PC-3 (cell line): ENCODE measurements around the gene CCDC187. TPM values are rescaled to one million over a fixed set of nuclear protein-coding genes. Genes with fewer than 3 reads are reported as not detected.
A peak's percentile ranks its signal among the peaks of the same experiment; 100 is the strongest.

ENCODE experiments used
- ATAC-seq: fragments of 200-7000 bp; cut with Tn5 transposase; 2 replicates; pipeline ENCODE4 v1.9.1; 2020; ENCODE audit warnings: mild to moderate bottlenecking, moderate library complexity
- BruUV-seq: library from RNA; stranded (reverse); fragments of 400-500 nt; replicated peaks from 2 replicates; lab custom pipeline; 2021; lab: Mats Ljungman, UMichigan
- CTCF ChIA-PET: fragments of 300-600 bp; sonication (Branson Sonifier 250); formaldehyde crosslinking; loops from one replicate; lab custom pipeline; 2022; ENCODE audit warnings: antibody characterized with exemption; lab: Charles Lee
- POLR2A ChIA-PET: fragments of 300-600 bp; sonication (Branson Sonifier 250); formaldehyde crosslinking; loops from one replicate; lab custom pipeline; 2022; ENCODE audit warnings: antibody characterized with exemption; ENCODE audit not compliant: unreplicated experiment; lab: Charles Lee
- DNase-seq: peaks from one replicate; pipeline ENCODE4 v3.0.0-alpha.2; 2015
- H2AFZ ChIP-seq: fragments of 300-600 bp; sonication (generic); 2 replicates; pipeline ENCODE4 v1.6.0; 2016; ENCODE audit warnings: antibody characterized with exemption, low read length
- H3F3A ChIP-seq: fragments of 300-600 bp; sonication (generic); one replicate; pipeline ENCODE4 v1.6.0; 2017; ENCODE audit warnings: antibody characterized with exemption, low read length, control low read depth, mild to moderate bottlenecking; ENCODE audit not compliant: unreplicated experiment
- H3K27ac ChIP-seq: fragments of 300-600 bp; sonication (generic); 2 replicates; pipeline ENCODE4 v1.5.1; 2016; ENCODE audit warnings: mild to moderate bottlenecking, low read length
- H3K27me3 ChIP-seq: fragments of 300-600 bp; sonication (generic); 2 replicates; pipeline ENCODE4 v1.6.1; 2016; ENCODE audit warnings: low read length, mixed read lengths
- H3K36me3 ChIP-seq: fragments of 300-600 bp; sonication (generic); 2 replicates; pipeline ENCODE4 v1.6.1; 2016; ENCODE audit warnings: low read depth, mixed run types, low read length, mixed read lengths
- H3K4me1 ChIP-seq: fragments of 300-600 bp; sonication (generic); 2 replicates; pipeline ENCODE4 v1.5.1; 2016; ENCODE audit warnings: low read length; ENCODE audit not compliant: insufficient read depth
- H3K4me2 ChIP-seq: fragments of 300-600 bp; sonication (generic); 2 replicates; pipeline ENCODE4 v1.6.0; 2016; ENCODE audit warnings: low read length
- H3K4me3 ChIP-seq: fragments of 300-600 bp; sonication (generic); 2 replicates; pipeline ENCODE4 v1.5.1; 2016; ENCODE audit warnings: mild to moderate bottlenecking, low read length, mixed read lengths
- H3K79me2 ChIP-seq: fragments of 300-600 bp; sonication (generic); 2 replicates; pipeline ENCODE4 v1.6.1; 2017; ENCODE audit warnings: low read length, mixed read lengths
- H3K9ac ChIP-seq: fragments of 300-600 bp; sonication (generic); 2 replicates; pipeline ENCODE4 v1.6.0; 2016; ENCODE audit warnings: mild to moderate bottlenecking, low read length
- H3K9me2 ChIP-seq: fragments of 300-600 bp; sonication (generic); replicated peaks from 2 replicates; pipeline ENCODE4 v1.6.1; 2016; ENCODE audit warnings: mixed run types, low read length, mixed read lengths
- H3K9me3 ChIP-seq: fragments of 300-600 bp; sonication (generic); 2 replicates; pipeline ENCODE4 v1.6.1; 2016; ENCODE audit warnings: low read length, mixed read lengths
- H4K20me1 ChIP-seq: fragments of 300-600 bp; sonication (generic); 2 replicates; pipeline ENCODE4 v1.6.1; 2016; ENCODE audit warnings: low read length, mixed read lengths
- CTCF ChIP-seq: fragments of 300-600 bp; sonication (generic); conservative IDR thresholded peaks from 2 replicates; pipeline ENCODE4 v1.5.1; 2017; ENCODE audit warnings: antibody characterized with exemption, low read depth, mild to moderate bottlenecking, low read length
- EZH2 ChIP-seq: fragments of 300-600 bp; sonication (generic); IDR thresholded peaks from one replicate; pipeline ENCODE4 v1.6.1; 2017; ENCODE audit warnings: antibody characterized with exemption, mild to moderate bottlenecking, low read length; ENCODE audit not compliant: unreplicated experiment
- EZH2phosphoT487 ChIP-seq: fragments of 300-600 bp; sonication (generic); IDR thresholded peaks from 2 replicates; pipeline ENCODE4 v1.6.1; 2018; ENCODE audit warnings: mild to moderate bottlenecking, antibody characterized with exemption, low read length, borderline replicate concordance
- intact Hi-C: fragments of 100-400 bp; cut with micrococcal nuclease; formaldehyde crosslinking; loops from 2 replicates; pipeline ENCODE4 v1.9.0; 2023
- total RNA-seq: library from RNA; depleted of rRNA; stranded (reverse); fragments of >200 nt; gene quantifications from 2 replicates; pipeline ENCODE4 v1.2.3, GENCODE V29; 2014

CCDC187 gene
- total RNA-seq, 1 experiment from 2014 or later = 0.04 TPM

- POLR2A ChIA-PET = interaction anchor here (0.5 to 1.3 kb wide), 4 partner anchors 8 to 18 kb away, joined by 3 to 7 read pairs (median 6); partner anchors contain the start of gene DNLZ
- H3F3A ChIP-seq = no peaks in the 10 kb centered on the region
- H3K79me2 ChIP-seq = no peaks in the 10 kb centered on the region
- intact Hi-C loops = loop anchor here (2.0 kb wide), 1 partner anchor 17 kb away; the partner anchor contains the start of gene DNLZ
- peaks cover 12% of the 10 kb centered on the region; the same call in 1 of the 2 replicates for H3K4me1 ChIP-seq
- H3K27me3 ChIP-seq = no peaks in the 10 kb centered on the region
- H4K20me1 ChIP-seq = no peaks in the 10 kb centered on the region
- no peaks in the 10 kb centered on the region for H3K36me3 ChIP-seq
- CTCF ChIA-PET = interaction anchor here (1.0 kb wide), 2 partner anchors 18 to 54 kb away, joined by 3 to 13 read pairs; partner anchors contain the start of gene DNLZ
- H3K9ac ChIP-seq = peak overlapping the region; percentile 26; the same call in 1 of the 2 replicates
- ATAC-seq (peak; percentile 79), DNase-seq (peak; percentile 57)
- H2AFZ ChIP-seq = peak overlapping the region; percentile 54; the same call in 1 of the 2 replicates
- BruUV-seq = no TSS peak
- H3K9me2 ChIP-seq = no peaks in the 10 kb centered on the region
- no peaks in the 10 kb centered on the region for H3K9me3 ChIP-seq
- peak overlapping the region; percentile 56 for H3K4me3 ChIP-seq
- TF ChIP-seq EZH2phosphoT487 (no peak), EZH2 (no peak), CTCF (peak; percentile 51)
- H3K27ac ChIP-seq = no peak overlapping the region
- peak overlapping the region; percentile 72 for H3K4me2 ChIP-seq
Measured at GRCh38 chr9:136345281-136346156, 41.6 kb upstream of the CCDC187 start.

DNA sequence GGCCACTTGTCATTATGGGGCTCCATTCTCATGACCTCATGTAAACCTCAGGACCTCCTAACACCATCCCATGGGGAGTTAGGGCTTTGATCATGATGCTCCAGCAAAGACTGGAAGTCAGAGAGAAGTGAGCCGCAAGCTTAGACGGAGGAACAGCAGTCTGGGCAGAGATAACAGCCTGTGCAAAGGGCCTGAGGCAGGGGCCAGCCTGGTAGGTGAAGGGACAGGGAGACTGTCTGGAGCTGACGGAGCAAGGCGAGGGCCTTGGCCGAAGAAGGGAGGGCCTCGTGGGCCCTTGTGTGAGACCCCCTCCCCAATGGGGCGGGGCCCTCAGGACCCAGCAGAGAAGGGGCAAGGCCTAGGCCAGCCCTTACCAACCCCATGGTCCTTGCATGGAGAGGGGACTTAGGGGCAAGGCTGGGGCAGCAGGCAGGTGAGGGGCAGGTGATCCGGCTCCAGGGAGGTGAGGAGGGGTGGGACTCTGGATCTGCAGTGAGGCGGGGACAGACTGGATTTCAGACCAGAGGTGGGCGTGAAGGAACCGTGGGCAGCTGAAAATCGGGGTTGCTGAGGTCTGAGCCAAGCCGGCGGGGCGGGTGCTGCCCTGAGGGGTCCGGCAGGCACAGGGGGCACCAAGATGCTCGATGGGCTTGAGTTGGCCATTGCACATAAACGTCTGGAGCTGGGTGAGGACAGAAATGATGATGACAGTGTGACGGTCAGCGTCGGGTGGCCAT lies 40.8 kb upstream of the CCDC187 start:
- H3K4me1 ChIP-seq = peaks cover 12% of the 10 kb centered on the region; the same call in 1 of the 2 replicates
- BruUV-seq = no TSS peak
- H3K36me3 ChIP-seq = no peaks in the 10 kb centered on the region
- ATAC-seq (no peak), DNase-seq (no peak)
- H3K79me2 ChIP-seq = no peaks in the 10 kb centered on the region
- ChIA-PET POLR2A (interaction anchor here (0.6 kb wide), 1 partner anchor 12 kb away, joined by 4 read pairs; no protein-coding TSS in a partner anchor), CTCF (no interaction called here)
- no peak overlapping the region for H3K9ac ChIP-seq
- TF ChIP-seq EZH2phosphoT487 = no peak
- TF ChIP-seq EZH2 = no peak
- TF ChIP-seq CTCF = no peak
- H4K20me1 ChIP-seq = no peaks in the 10 kb centered on the region
- H3K27ac ChIP-seq = no peak overlapping the region
- no peak overlapping the region for H3K4me2 ChIP-seq
- H2AFZ ChIP-seq = no peak overlapping the region
- no peak overlapping the region for H3K4me3 ChIP-seq
- H3F3A ChIP-seq = no peaks in the 10 kb centered on the region
- intact Hi-C loops = loop anchor here (2.0 kb wide), 1 partner anchor 18 kb away; the partner anchor contains the start of gene DNLZ
- no peaks in the 10 kb centered on the region for H3K27me3 ChIP-seq
- H3K9me3 ChIP-seq = no peaks in the 10 kb centered on the region
- H3K9me2 ChIP-seq = no peaks in the 10 kb centered on the region
